Neuronal stem cell (in vitro differentiated cells): ENCODE measurements around the gene CA11.

ENCODE experiments used
- DNase-seq: peaks from one replicate; pipeline ENCODE4 v3.0.0-alpha.2; 2013; ENCODE audit warnings: low spot score
- H2AFZ ChIP-seq: one replicate; pipeline ENCODE4 v1.6.1; 2013; ENCODE audit warnings: mild to moderate bottlenecking, low read length, inconsistent platforms
- H2AK5ac ChIP-seq: 2 replicates; pipeline ENCODE4 v1.6.1; 2013; ENCODE audit warnings: low read depth, mild to moderate bottlenecking, inconsistent platforms, low read length, moderate library complexity, mixed read lengths
- H2BK120ac ChIP-seq: 2 replicates; pipeline ENCODE4 v1.6.1; 2013; ENCODE audit warnings: low read depth, mild to moderate bottlenecking, inconsistent platforms, low read length, moderate library complexity, mixed read lengths
- H2BK12ac ChIP-seq: one replicate; pipeline ENCODE4 v1.6.1; 2013; ENCODE audit warnings: low read length, inconsistent platforms
- H2BK15ac ChIP-seq: 2 replicates; pipeline ENCODE4 v1.6.1; 2013; ENCODE audit warnings: mild to moderate bottlenecking, low read length, inconsistent platforms, mixed read lengths
- H2BK5ac ChIP-seq: one replicate; pipeline ENCODE4 v1.6.1; 2013; ENCODE audit warnings: inconsistent platforms, mild to moderate bottlenecking, low read length, moderate library complexity
- H3K14ac ChIP-seq: one replicate; pipeline ENCODE4 v1.6.1; 2013; ENCODE audit warnings: low read length, inconsistent platforms
- H3K18ac ChIP-seq: 2 replicates; pipeline ENCODE4 v1.6.1; 2013; ENCODE audit warnings: low read length, inconsistent platforms
- H3K23ac ChIP-seq: 2 replicates; pipeline ENCODE4 v1.6.1; 2013; ENCODE audit warnings: low read depth, mild to moderate bottlenecking, mixed read lengths, low read length, inconsistent platforms; ENCODE audit not compliant: poor library complexity
- H3K27ac ChIP-seq: replicated peaks from 3 replicates; pipeline ENCODE4 v1.5.1; 2013; ENCODE audit warnings: low read length, inconsistent platforms
- H3K27me3 ChIP-seq, 3 experiments: 2 replicates each; pipeline ENCODE4 v1.6.1; 2013; ENCODE audit warnings: low read length in 3 of 3, mild to moderate bottlenecking in 2 of 3, inconsistent platforms in 1 of 3, low read depth in 1 of 3, mixed read lengths in 1 of 3, moderate library complexity in 1 of 3; ENCODE audit not compliant: control insufficient read depth in 3 of 3, insufficient read depth in 3 of 3
- H3K36me3 ChIP-seq, 2 donors: replicated peaks in 1 of 2; 2 replicates each; pipeline ENCODE4 v1.6.1; 2013; ENCODE audit warnings: low read length in 2 of 2; ENCODE audit not compliant: control insufficient read depth in 2 of 2, insufficient read depth in 2 of 2
- H3K4ac ChIP-seq: 2 replicates; pipeline ENCODE4 v1.6.1; 2013; ENCODE audit warnings: inconsistent platforms, mild to moderate bottlenecking, low read length, moderate library complexity
- H3K4me1 ChIP-seq, 2 donors: 1 replicate in 1 of 2; 2 replicates in 1 of 2; pipeline ENCODE4 v1.6.1; 2013; ENCODE audit warnings: low read length in 2 of 2, low read depth in 1 of 2; ENCODE audit not compliant: control insufficient read depth in 2 of 2, insufficient read depth in 1 of 2
- H3K4me2 ChIP-seq: one replicate; pipeline ENCODE4 v1.6.1; 2013; ENCODE audit warnings: mild to moderate bottlenecking, low read length, inconsistent platforms; ENCODE audit not compliant: insufficient read depth, poor library complexity, severe bottlenecking
- H3K4me3 ChIP-seq, 2 donors: 2 replicates each; pipeline ENCODE4 v1.5.1; 2013; ENCODE audit warnings: low read length in 2 of 2, mild to moderate bottlenecking in 2 of 2, inconsistent platforms in 1 of 2, moderate library complexity in 1 of 2
- H3K79me1 ChIP-seq: one replicate; pipeline ENCODE4 v1.6.1; 2013; ENCODE audit warnings: low read depth, mild to moderate bottlenecking, inconsistent platforms, low read length, moderate library complexity
- H3K9ac ChIP-seq: one replicate; pipeline ENCODE4 v1.6.1; 2013; ENCODE audit warnings: mild to moderate bottlenecking, low read depth, low read length, inconsistent platforms; ENCODE audit not compliant: poor library complexity
- H3K9me3 ChIP-seq, 2 donors: replicated peaks in 1 of 2; 2 replicates each; pipeline versions ENCODE3 to v1.6.1; 2013; ENCODE audit warnings: low read length in 2 of 2, mild to moderate bottlenecking in 2 of 2, inconsistent platforms in 1 of 2, low read depth in 1 of 2, mixed read lengths in 1 of 2, moderate library complexity in 1 of 2; ENCODE audit not compliant: control insufficient read depth in 2 of 2, insufficient read depth in 1 of 2
- H4K8ac ChIP-seq: one replicate; pipeline ENCODE4 v1.6.1; 2013; ENCODE audit warnings: low read depth, mild to moderate bottlenecking, inconsistent platforms, low read length, moderate library complexity
- H4K91ac ChIP-seq: one replicate; pipeline ENCODE4 v1.6.1; 2013; ENCODE audit warnings: low read length, low read depth, mild to moderate bottlenecking, inconsistent platforms; ENCODE audit not compliant: poor library complexity
- WGBS, 2 donors: extraction: QIAGEN DNeasy Blood & Tissue Kit; methylation state at CpG; one replicate each; pipeline ENCODE4 v1.1.7; 2013; ENCODE audit warnings: missing lambda C conversion rate in 2 of 2, mixed read lengths in 1 of 2; ENCODE audit not compliant: insufficient read length in 2 of 2, insufficient replicate concordance in 1 of 2; ENCODE audit errors: extremely low coverage in 2 of 2; 5-methylcytosine and 5-hydroxymethylcytosine counted together

The CA11 gene

DNA sequence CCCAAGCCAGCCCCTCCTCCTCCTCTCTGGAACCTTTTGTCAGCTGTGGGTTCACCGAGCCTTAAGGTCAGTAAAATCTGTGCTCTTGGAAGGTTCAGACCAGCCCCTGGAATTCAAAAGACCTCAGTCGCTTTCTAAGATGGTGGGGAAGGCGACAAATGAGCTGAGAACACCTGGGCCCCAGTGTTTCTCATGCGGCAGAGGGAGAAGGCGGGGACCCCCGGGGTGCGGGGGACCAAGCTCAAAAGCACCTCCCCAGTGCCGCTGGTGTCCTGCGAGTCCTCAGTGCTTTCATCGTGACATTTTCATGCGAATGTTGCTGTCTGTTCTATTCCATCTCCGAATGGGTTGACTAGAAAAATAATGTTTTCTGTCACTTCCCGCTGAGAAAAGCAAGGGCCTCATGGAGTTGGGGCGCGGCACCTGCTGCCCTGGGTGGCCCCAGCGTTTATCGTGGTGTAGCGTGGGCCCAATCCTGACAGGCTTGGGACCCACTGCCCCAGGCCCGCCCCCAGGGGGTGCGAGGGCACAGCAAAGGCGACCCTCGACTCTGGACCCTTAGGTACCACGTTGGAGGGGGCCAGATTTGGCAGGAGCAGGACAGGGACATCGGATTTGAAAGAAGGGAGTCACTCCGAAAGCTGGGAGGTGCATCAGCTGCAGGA, 27.6 kb upstream of the CA11 start:
- Histone ChIP-seq H3K4me3 (no peak overlapping the region), H2AFZ (peak overlapping the region; percentile 80), H3K27me3 (peaks cover 0 to 15% (median 6%) of the 10 kb centered on the region in 3 experiments), H3K9ac (no peak overlapping the region), H3K4me1 (peaks cover 12 to 13% of the 10 kb centered on the region in 2 donors), H3K23ac (peak overlapping the region; percentile 71), H2BK120ac (no peak overlapping the region), H4K91ac (peak overlapping the region; percentile 99), H2BK5ac (no peak overlapping the region), H3K79me1 (peaks cover 1% of the 10 kb centered on the region), H3K27ac (peak overlapping the region; percentile 13), H3K36me3 (no peaks in the 10 kb centered on the region), H3K14ac (no peak overlapping the region), H3K4ac (no peak overlapping the region), H3K4me2 (no peak overlapping the region), H2BK15ac (peak overlapping the region; percentile 95), H2BK12ac (no peak overlapping the region), H3K9me3 (peaks cover 0 to 2% of the 10 kb centered on the region in 2 donors), H3K18ac (peak overlapping the region; percentile 97), H2AK5ac (peak overlapping the region; percentile 71), H4K8ac (peak overlapping the region; percentile 29)
- WGBS, 2 donors, result no CpG with 5 or more reads among the region's 25 CpGs
- DNase-seq, result no peak

DNA sequence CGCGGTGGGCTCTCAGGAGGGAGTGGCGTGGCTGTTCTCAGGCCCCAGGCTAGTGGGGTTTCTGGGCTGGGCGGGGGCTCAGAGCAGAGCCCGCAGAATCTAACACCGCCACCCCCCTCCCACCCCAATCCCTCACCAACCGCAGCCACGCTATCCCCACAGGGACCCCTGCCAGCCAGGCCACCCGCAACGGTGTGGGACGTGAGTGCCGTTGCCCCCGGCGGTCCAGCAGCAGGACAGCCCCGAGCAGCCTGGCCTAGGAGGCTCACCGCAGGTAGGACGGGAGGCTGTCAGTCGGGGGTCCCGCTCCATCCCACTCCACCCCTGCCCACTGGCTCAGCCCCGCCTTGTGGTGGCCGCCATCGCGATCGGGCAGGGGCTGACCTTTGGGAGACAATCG, 27.0 kb upstream of the CA11 start, which contains the start of gene NTN5:
TSS of gene NTN5 (minus strand) at position 24 of the 400 bp plus-strand sequence. CDS start 2,031 bp downstream, outside the sequence.
- H2BK15ac ChIP-seq, result peak within 1 kb of the TSS; percentile 95

GRCh38 chr19:48671446-48671995, 25.5 kb upstream of the CA11 start:
- Histone ChIP-seq H3K79me1 (peaks cover 1% of the 10 kb centered on the region), H3K18ac (peak overlapping the region; percentile 33), H2BK5ac (peak overlapping the region; percentile 73), H4K8ac (no peak overlapping the region), H2BK12ac (no peak overlapping the region), H3K14ac (no peak overlapping the region), H4K91ac (no peak overlapping the region), H3K36me3 (no peaks in the 10 kb centered on the region), H3K4me3 (no peak overlapping the region), H2BK120ac (no peak overlapping the region), H3K4me2 (no peak overlapping the region), H3K9me3 (peaks cover 0 to 2% of the 10 kb centered on the region in 2 donors), H3K9ac (no peak overlapping the region), H2AFZ (peak overlapping the region; percentile 75), H3K27ac (no peak overlapping the region), H2BK15ac (peak overlapping the region; percentile 95), H2AK5ac (peak overlapping the region; percentile 98), H3K4me1 (peaks cover 12 to 13% of the 10 kb centered on the region in 2 donors), H3K23ac (peak overlapping the region; percentile 32), H3K4ac (no peak overlapping the region), H3K27me3 (peaks cover 0 to 6% (median 6%) of the 10 kb centered on the region in 3 experiments)
- no peak for DNase-seq
- no CpG with 5 or more reads among the region's 10 CpGs for WGBS, 2 donors

More for the DNA sequence above, 27.0 kb upstream of the CA11 start, which contains the start of gene NTN5:
- peak within 1 kb of the TSS; percentile 73 for H2BK5ac ChIP-seq
- H2BK12ac ChIP-seq, result peak within 1 kb of the TSS; percentile 85
- H3K18ac ChIP-seq, result peak within 1 kb of the TSS; percentile 97
- peak within 1 kb of the TSS; percentile 98 for H2AK5ac ChIP-seq
- DNase-seq, result no peak
- peak within 1 kb of the TSS; percentile 74 for H4K8ac ChIP-seq
- no peak within 1 kb of the TSS for H2BK120ac ChIP-seq
- peak within 1 kb of the TSS; percentile 13 for H3K27ac ChIP-seq
- no peak within 1 kb of the TSS for H3K4me3 ChIP-seq
- no peak within 1 kb of the TSS for H3K9ac ChIP-seq
- peak within 1 kb of the TSS; percentile 86 for H3K4ac ChIP-seq
- no CpG with 5 or more reads among the region's 25 CpGs for WGBS, 2 donors
- peak within 1 kb of the TSS; percentile 99 for H4K91ac ChIP-seq
- H2AFZ ChIP-seq, result peak within 1 kb of the TSS; percentile 80
- H3K36me3 ChIP-seq, result no peaks in the 10 kb centered on the region
- H3K4me2 ChIP-seq, result no peak within 1 kb of the TSS
- peak within 1 kb of the TSS; percentile 71 for H3K23ac ChIP-seq
- H3K27me3 ChIP-seq, result peaks cover 0 to 11% (median 6%) of the 10 kb centered on the region in 3 experiments
- peaks cover 12 to 13% of the 10 kb centered on the region in 2 donors for H3K4me1 ChIP-seq
- H3K9me3 ChIP-seq, result peaks cover 0 to 2% of the 10 kb centered on the region in 2 donors
- H3K79me1 ChIP-seq, result peaks cover 1% of the 10 kb centered on the region
- peak within 1 kb of the TSS; percentile 83 for H3K14ac ChIP-seq
